ENCODE measurements around the gene SEMA3A. TPM values are rescaled to one million over a fixed set of nuclear protein-coding genes. Genes with fewer than 3 reads are reported as not detected.

Gene SEMA3A
- total and polyA plus RNA-seq, 4 donors = 0.13 to 0.56 (median 0.20) TPM

DNA sequence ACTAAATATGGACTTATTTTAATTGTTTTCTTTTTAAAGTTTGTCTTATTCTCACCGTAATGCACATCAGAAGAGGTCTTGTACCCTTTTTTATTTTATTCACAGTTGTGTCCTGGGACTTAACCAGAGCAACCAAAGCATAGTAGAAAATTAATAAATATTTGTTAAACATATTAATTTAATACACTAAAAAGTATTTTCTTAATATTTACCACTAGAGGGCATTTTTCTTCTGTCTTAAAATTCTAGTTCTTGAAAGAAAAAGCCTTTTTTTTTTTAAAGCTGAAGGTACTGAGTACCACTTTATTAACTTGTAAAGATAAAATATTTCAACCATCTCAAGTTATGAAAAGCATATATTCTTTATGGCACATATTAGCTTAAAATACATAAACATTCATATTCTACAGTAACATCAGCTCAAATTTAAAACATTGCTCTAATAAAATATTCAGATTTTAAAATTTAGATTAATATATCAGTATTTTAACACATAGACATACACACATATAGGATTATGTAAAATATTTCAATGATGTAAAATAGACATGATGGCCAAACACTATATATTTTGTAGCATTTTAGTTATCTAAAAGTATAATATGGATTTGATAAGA lies 260.4 kb downstream of the SEMA3A start:
- peaks cover 0 to 3% (median 0%) of the 10 kb centered on the region in 4 donors for H3K27me3 ChIP-seq (ENCODE audit: control insufficient read depth in 4 of 4, insufficient read depth in 4 of 4, low read length in 3 of 4)
- no peak overlapping the region for H3K4me3 ChIP-seq (ENCODE audit: low read depth in 1 of 3, low read length in 3 of 3)
- no peaks in the 10 kb centered on the region for H3K4me1 ChIP-seq (ENCODE audit: control insufficient read depth in 4 of 4, insufficient read depth in 4 of 4, low read length in 3 of 4)
- DNase-seq (ENCODE audit: low spot score) = no peak
- TF ChIP-seq SP1 (IDR thresholded peaks at IDR 0.05) = no peak
- TF ChIP-seq EGR1 (IDR thresholded peaks at IDR 0.05; ENCODE audit: low read depth in 2 of 2) = no peak
- TF ChIP-seq FOXA1 (IDR thresholded peaks at IDR 0.05) = no peak
- TF ChIP-seq FOXA2 (IDR thresholded peaks at IDR 0.05) = no peak
- TF ChIP-seq, protein P1, sequence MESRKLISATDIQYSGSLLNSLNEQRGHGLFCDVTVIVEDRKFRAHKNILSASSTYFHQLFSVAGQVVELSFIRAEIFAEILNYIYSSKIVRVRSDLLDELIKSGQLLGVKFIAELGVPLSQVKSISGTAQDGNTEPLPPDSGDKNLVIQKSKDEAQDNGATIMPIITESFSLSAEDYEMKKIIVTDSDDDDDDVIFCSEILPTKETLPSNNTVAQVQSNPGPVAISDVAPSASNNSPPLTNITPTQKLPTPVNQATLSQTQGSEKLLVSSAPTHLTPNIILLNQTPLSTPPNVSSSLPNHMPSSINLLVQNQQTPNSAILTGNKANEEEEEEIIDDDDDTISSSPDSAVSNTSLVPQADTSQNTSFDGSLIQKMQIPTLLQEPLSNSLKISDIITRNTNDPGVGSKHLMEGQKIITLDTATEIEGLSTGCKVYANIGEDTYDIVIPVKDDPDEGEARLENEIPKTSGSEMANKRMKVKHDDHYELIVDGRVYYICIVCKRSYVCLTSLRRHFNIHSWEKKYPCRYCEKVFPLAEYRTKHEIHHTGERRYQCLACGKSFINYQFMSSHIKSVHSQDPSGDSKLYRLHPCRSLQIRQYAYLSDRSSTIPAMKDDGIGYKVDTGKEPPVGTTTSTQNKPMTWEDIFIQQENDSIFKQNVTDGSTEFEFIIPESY (IDR thresholded peaks at IDR 0.05) = no peak
- no peak for TF ChIP-seq YY1 (IDR thresholded peaks at IDR 0.05)
- no peak for TF ChIP-seq HNF4A (conservative IDR thresholded peaks at IDR 0.05)
- TF ChIP-seq, protein P2, sequence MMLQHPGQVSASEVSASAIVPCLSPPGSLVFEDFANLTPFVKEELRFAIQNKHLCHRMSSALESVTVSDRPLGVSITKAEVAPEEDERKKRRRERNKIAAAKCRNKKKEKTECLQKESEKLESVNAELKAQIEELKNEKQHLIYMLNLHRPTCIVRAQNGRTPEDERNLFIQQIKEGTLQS (IDR thresholded peaks at IDR 0.05) = no peak
- no peaks in the 10 kb centered on the region for H3K36me3 ChIP-seq (ENCODE audit: control insufficient read depth in 4 of 4, insufficient read depth in 3 of 4, low read depth in 1 of 4, low read length in 3 of 4)
- H3K27ac ChIP-seq (ENCODE audit: low read depth in 1 of 2, low read length in 2 of 2) = no peak overlapping the region
- H3K9me3 ChIP-seq (ENCODE audit: control insufficient read depth in 4 of 4, low read length in 3 of 4) = no peaks in the 10 kb centered on the region
- WGBS = 70% methylated on average over 1 of the region's 1 CpG
- H3K9ac ChIP-seq (ENCODE audit: low read depth in 1 of 2, low read length in 2 of 2) = no peak overlapping the region

DNA sequence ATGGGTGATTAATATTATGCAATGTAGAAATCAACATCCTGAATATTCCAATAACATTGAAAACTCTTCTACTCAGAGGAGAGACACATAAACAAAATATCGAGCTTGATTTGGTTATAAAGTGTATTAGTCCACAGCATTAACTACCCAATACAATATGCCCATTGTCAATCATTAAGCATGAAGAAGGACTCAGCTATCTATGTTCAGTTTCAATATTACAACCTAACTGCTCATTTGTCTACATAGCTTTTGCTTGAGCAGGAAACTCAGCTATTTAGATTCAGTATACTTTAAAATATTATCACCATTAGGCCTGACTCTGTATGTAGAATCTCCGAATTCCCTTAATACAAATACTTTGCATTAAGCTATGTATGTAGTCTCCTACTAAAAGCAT lies 262.6 kb downstream of the SEMA3A start:
- TF ChIP-seq, protein P3, sequence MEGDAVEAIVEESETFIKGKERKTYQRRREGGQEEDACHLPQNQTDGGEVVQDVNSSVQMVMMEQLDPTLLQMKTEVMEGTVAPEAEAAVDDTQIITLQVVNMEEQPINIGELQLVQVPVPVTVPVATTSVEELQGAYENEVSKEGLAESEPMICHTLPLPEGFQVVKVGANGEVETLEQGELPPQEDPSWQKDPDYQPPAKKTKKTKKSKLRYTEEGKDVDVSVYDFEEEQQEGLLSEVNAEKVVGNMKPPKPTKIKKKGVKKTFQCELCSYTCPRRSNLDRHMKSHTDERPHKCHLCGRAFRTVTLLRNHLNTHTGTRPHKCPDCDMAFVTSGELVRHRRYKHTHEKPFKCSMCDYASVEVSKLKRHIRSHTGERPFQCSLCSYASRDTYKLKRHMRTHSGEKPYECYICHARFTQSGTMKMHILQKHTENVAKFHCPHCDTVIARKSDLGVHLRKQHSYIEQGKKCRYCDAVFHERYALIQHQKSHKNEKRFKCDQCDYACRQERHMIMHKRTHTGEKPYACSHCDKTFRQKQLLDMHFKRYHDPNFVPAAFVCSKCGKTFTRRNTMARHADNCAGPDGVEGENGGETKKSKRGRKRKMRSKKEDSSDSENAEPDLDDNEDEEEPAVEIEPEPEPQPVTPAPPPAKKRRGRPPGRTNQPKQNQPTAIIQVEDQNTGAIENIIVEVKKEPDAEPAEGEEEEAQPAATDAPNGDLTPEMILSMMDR (IDR thresholded peaks at IDR 0.05; ENCODE audit: low read depth, low read length, missing input control) = no peak
- TF ChIP-seq HNF4G (IDR thresholded peaks at IDR 0.05) = no peak
- no peak for TF ChIP-seq JUND (IDR thresholded peaks at IDR 0.05)
- TF ChIP-seq SP1 (IDR thresholded peaks at IDR 0.05) = no peak
- no peak for TF ChIP-seq EGR1 (IDR thresholded peaks at IDR 0.05; ENCODE audit: low read depth in 2 of 2)
- no peak for TF ChIP-seq HNF4A (conservative IDR thresholded peaks at IDR 0.05)
- TF ChIP-seq, protein P4, sequence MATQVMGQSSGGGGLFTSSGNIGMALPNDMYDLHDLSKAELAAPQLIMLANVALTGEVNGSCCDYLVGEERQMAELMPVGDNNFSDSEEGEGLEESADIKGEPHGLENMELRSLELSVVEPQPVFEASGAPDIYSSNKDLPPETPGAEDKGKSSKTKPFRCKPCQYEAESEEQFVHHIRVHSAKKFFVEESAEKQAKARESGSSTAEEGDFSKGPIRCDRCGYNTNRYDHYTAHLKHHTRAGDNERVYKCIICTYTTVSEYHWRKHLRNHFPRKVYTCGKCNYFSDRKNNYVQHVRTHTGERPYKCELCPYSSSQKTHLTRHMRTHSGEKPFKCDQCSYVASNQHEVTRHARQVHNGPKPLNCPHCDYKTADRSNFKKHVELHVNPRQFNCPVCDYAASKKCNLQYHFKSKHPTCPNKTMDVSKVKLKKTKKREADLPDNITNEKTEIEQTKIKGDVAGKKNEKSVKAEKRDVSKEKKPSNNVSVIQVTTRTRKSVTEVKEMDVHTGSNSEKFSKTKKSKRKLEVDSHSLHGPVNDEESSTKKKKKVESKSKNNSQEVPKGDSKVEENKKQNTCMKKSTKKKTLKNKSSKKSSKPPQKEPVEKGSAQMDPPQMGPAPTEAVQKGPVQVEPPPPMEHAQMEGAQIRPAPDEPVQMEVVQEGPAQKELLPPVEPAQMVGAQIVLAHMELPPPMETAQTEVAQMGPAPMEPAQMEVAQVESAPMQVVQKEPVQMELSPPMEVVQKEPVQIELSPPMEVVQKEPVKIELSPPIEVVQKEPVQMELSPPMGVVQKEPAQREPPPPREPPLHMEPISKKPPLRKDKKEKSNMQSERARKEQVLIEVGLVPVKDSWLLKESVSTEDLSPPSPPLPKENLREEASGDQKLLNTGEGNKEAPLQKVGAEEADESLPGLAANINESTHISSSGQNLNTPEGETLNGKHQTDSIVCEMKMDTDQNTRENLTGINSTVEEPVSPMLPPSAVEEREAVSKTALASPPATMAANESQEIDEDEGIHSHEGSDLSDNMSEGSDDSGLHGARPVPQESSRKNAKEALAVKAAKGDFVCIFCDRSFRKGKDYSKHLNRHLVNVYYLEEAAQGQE (IDR thresholded peaks at IDR 0.05) = no peak
- no peak for TF ChIP-seq YY1 (IDR thresholded peaks at IDR 0.05)
- TF ChIP-seq, protein P1 (IDR thresholded peaks at IDR 0.05) = no peak
- TF ChIP-seq RXRA (IDR thresholded peaks at IDR 0.05) = no peak
- TF ChIP-seq, protein P5, sequence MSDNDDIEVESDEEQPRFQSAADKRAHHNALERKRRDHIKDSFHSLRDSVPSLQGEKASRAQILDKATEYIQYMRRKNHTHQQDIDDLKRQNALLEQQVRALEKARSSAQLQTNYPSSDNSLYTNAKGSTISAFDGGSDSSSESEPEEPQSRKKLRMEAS (IDR thresholded peaks at IDR 0.05) = no peak
- no peak for TF ChIP-seq FOXA1 (IDR thresholded peaks at IDR 0.05)
- TF ChIP-seq, protein P2 (IDR thresholded peaks at IDR 0.05) = no peak
- no peak for TF ChIP-seq RAD21 (IDR thresholded peaks at IDR 0.05)
- TF ChIP-seq FOXA2 (IDR thresholded peaks at IDR 0.05) = no peak
- TF ChIP-seq TAF1 (conservative IDR thresholded peaks at IDR 0.05) = no peak
- H3K36me3 ChIP-seq (ENCODE audit: control insufficient read depth in 4 of 4, insufficient read depth in 3 of 4, low read depth in 1 of 4, low read length in 3 of 4) = no peaks in the 10 kb centered on the region

More for the DNA sequence above, 262.6 kb downstream of the SEMA3A start:
- no peak for DNase-seq (ENCODE audit: low spot score)
- WGBS = 83% methylated on average over 2 of the region's 2 CpGs
- Histone ChIP-seq H3K9ac (ENCODE audit: low read depth in 1 of 2, low read length in 2 of 2) (no peak overlapping the region), H3K4me1 (ENCODE audit: control insufficient read depth in 4 of 4, insufficient read depth in 4 of 4, low read length in 3 of 4) (no peaks in the 10 kb centered on the region), H3K27ac (ENCODE audit: low read depth in 1 of 2, low read length in 2 of 2) (no peak overlapping the region), H3K4me3 (ENCODE audit: low read depth in 1 of 3, low read length in 3 of 3) (no peak overlapping the region), H3K27me3 (ENCODE audit: control insufficient read depth in 4 of 4, insufficient read depth in 4 of 4, low read length in 3 of 4) (peaks cover 0 to 3% (median 0%) of the 10 kb centered on the region in 4 donors), H3K9me3 (ENCODE audit: control insufficient read depth in 4 of 4, low read length in 3 of 4) (no peaks in the 10 kb centered on the region)

Data from liver (tissue), 9 donors.